Fibroblast of skin of right quadriceps (primary cell): ENCODE results near the gene GPR132.
A peak's percentile ranks its signal among the peaks of the same experiment; 100 is the strongest.
"Not testable (repeated sequence)": the region's sequence is repeated elsewhere in the genome, so short reads cannot be mapped to it uniquely, and the experiment has no call there.

Source experiments
- DNase-seq: peaks from one replicate; pipeline ENCODE4 v3.0.0-alpha.2; 2013

The GPR132 gene

GRCh38 chr14:105059035-105059924 lies 6.0 kb downstream of the GPR132 start:
- peak; percentile 11 for DNase-seq

- no peak for DNase-seq
Measured at GRCh38 chr14:105058521-105059034, 6.7 kb downstream of the GPR132 start.

- DNase-seq: no peak
Measured at GRCh38 chr14:105056303-105056831, 8.9 kb downstream of the GPR132 start.

- DNase-seq: no peak
Measured at GRCh38 chr14:105055736-105056302, 9.4 kb downstream of the GPR132 start.

GRCh38 chr14:105055334-105055733 lies 9.9 kb downstream of the GPR132 start:
- no peak for DNase-seq

- DNase-seq: no peak
Measured at GRCh38 chr14:105053996-105054395, 11.2 kb downstream of the GPR132 start.

- DNase-seq: no peak
Measured at GRCh38 chr14:105053421-105053820, 11.8 kb downstream of the GPR132 start.

- DNase-seq: no peak
Measured at GRCh38 chr14:105052110-105052458, 13.1 kb downstream of the GPR132 start.

- no peak for DNase-seq
Measured at GRCh38 chr14:105051182-105052109, 13.8 kb downstream of the GPR132 start.

GRCh38 chr14:105050551-105050897 lies 14.7 kb downstream of the GPR132 start:
- DNase-seq: peak; percentile 51

GRCh38 chr14:105049753-105050550 lies 15.3 kb downstream of the GPR132 start:
- DNase-seq: no peak

- no peak for DNase-seq
Measured at GRCh38 chr14:105047283-105048016, 17.8 kb downstream of the GPR132 start.

GRCh38 chr14:105046891-105047282 lies 18.3 kb downstream of the GPR132 start:
- DNase-seq: no peak

GRCh38 chr14:105045710-105046326 lies 19.4 kb downstream of the GPR132 start:
- DNase-seq: peak; percentile 74

GRCh38 chr14:105043641-105044040 lies 21.6 kb downstream of the GPR132 start:
- no peak for DNase-seq

GRCh38 chr14:105042813-105043212 lies 22.4 kb downstream of the GPR132 start:
- no peak for DNase-seq

- DNase-seq: no peak
Measured at GRCh38 chr14:105041841-105042765, 23.1 kb downstream of the GPR132 start.

- no peak for DNase-seq
Measured at GRCh38 chr14:105039458-105040205, 25.6 kb downstream of the GPR132 start.

- DNase-seq: not testable (repeated sequence)
Measured at GRCh38 chr14:105035616-105036015, 29.6 kb downstream of the GPR132 start.
